Tibial artery (tissue), 4 donors: ENCODE measurements around the gene ALPG.

ENCODE experiments used
- DNase-seq, 2 donors: peaks; one replicate each; pipeline ENCODE4 v3.0.0-alpha.2; 2019
- H3K27ac ChIP-seq, 2 donors: fragments of 200-600 bp; sonication (generic) in 1 of 2; 1 replicate in 1 of 2; 2 replicates in 1 of 2; pipeline ENCODE4 v1.5.1; 2018 to 2019; ENCODE audit warnings: mild to moderate bottlenecking in 1 of 2
- H3K27me3 ChIP-seq, 2 donors: fragments of 200-600 bp; sonication (generic) in 1 of 2; one replicate each; pipeline versions ENCODE4 v1.5.1 to v1.6.0; 2016 to 2019
- H3K36me3 ChIP-seq, 3 donors: fragments of 200-600 bp; sonication (generic) in 2 of 3; one replicate each; pipeline ENCODE4 v1.5.1; 2016 to 2019; ENCODE audit warnings: mild to moderate bottlenecking in 2 of 3
- H3K4me1 ChIP-seq, 4 donors: fragments of 200-600 bp; sonication (generic) in 2 of 4; 1 replicate in 3 of 4; 2 replicates in 1 of 4; pipeline ENCODE4 v1.5.1; 2016 to 2019
- H3K4me3 ChIP-seq, 2 donors: fragments of 200-600 bp; sonication (generic) in 1 of 2; 1 replicate in 1 of 2; 2 replicates in 1 of 2; pipeline ENCODE4 v1.5.1; 2018 to 2019; ENCODE audit warnings: mild to moderate bottlenecking in 2 of 2
- H3K9me3 ChIP-seq, 3 donors: fragments of 200-600 bp; sonication (generic) in 1 of 3; one replicate each; pipeline ENCODE4 v1.5.1; 2016 to 2019
- intact Hi-C: fragments of 100-400 bp; cut with DNase I; formaldehyde crosslinking; loops from one replicate; pipeline ENCODE4 v1.15.0; 2023; ENCODE audit warnings: low total_unique reads
- TF ChIP-seq, protein P1 (sequence below), 2 experiments: fragments of 200-600 bp in 1 of 2; fragments of 450-650 bp in 1 of 2; IDR thresholded peaks; one replicate each; pipeline ENCODE4 v1.5.1; 2017 to 2019; ENCODE audit warnings: antibody characterized with exemption in 2 of 2, mild to moderate bottlenecking in 1 of 2, moderate library complexity in 1 of 2

ALPG gene

DNA sequence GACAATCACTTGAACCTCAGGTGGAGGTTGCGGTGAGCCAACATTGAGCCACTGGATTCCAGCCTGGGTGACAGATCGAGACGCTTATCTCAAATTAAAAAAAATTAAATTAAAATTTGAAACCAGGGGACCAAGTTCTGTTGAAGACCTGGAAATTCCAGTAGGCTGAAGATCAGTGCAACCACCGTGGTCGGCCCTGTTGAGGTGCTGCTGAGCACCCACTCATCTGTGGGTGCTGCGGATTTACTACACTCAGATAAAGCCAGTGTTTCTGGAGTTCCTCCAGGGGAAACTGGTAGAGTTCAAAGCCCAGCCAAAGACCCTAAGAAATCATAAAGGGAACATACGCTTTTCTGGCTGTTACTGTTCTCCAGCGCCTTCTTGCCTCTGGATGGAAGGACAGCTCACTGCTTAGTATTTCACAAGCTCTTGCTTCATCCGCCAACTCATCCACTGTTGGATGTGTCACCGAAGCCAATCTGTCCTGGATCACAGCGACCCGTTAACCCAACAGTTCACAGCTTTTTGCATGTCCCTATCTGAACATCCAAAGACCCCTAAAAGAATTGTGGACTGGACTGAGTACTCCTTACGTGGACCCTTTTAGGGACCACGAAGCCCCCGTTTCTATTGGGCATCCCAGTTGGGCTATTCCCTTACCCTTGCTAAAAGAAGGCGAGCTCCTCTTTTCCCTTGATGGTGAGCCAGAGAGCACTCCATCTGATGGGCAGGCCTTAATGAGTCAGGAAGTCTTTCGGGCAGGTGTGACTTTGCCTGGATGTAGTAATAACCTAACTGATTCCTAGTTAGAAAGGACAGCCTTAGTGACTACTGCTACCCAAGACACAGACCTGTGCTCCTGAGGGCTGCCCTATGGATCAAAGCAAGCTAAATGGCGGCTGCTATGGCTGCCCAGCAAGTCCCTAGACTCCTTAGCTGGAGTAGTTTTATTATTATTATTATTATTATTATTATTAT is 34.1 kb upstream of the ALPG start:
- peak in 1 of 2 donors; percentile 16 for DNase-seq
- Histone ChIP-seq H3K36me3 (no peaks in the 10 kb centered on the region), H3K27ac (no peak overlapping the region), H3K4me1 (no peaks in the 10 kb centered on the region), H3K27me3 (peaks cover 0 to 15% of the 10 kb centered on the region in 2 donors), H3K9me3 (no peaks in the 10 kb centered on the region), H3K4me3 (no peak overlapping the region)
- TF ChIP-seq, protein P1, sequence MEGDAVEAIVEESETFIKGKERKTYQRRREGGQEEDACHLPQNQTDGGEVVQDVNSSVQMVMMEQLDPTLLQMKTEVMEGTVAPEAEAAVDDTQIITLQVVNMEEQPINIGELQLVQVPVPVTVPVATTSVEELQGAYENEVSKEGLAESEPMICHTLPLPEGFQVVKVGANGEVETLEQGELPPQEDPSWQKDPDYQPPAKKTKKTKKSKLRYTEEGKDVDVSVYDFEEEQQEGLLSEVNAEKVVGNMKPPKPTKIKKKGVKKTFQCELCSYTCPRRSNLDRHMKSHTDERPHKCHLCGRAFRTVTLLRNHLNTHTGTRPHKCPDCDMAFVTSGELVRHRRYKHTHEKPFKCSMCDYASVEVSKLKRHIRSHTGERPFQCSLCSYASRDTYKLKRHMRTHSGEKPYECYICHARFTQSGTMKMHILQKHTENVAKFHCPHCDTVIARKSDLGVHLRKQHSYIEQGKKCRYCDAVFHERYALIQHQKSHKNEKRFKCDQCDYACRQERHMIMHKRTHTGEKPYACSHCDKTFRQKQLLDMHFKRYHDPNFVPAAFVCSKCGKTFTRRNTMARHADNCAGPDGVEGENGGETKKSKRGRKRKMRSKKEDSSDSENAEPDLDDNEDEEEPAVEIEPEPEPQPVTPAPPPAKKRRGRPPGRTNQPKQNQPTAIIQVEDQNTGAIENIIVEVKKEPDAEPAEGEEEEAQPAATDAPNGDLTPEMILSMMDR (IDR thresholded peaks at IDR 0.05), result no peak
- intact Hi-C loops, result no loop called here

DNA sequence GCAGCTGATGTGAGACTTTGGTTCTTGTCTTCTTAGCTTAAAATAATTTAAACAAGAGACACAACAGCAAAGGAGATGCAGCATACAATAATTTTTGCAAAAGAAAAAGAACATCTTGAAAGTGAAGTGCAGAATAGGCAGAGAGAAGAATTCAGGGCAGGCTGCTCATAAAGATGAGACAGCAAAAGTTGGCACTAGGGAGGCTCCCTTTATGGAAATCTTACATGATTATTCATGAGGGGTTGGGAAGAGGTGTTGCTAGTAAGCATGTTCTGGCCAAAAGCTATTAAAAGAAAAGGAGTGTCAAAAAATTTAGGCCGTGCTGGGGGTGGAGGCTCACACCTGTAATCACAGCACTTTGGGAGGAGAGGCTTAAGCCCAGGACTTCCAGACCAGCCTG is 32.3 kb upstream of the ALPG start:
- H3K4me3 ChIP-seq, result no peak overlapping the region
- TF ChIP-seq, protein P1 (IDR thresholded peaks at IDR 0.05), result no peak
- no peaks in the 10 kb centered on the region for H3K36me3 ChIP-seq
- H3K27me3 ChIP-seq, result peaks cover 0 to 16% of the 10 kb centered on the region in 2 donors
- H3K27ac ChIP-seq, result no peak overlapping the region
- H3K9me3 ChIP-seq, result no peaks in the 10 kb centered on the region
- intact Hi-C loops, result no loop called here
- no peaks in the 10 kb centered on the region for H3K4me1 ChIP-seq
- no peak for DNase-seq

DNA sequence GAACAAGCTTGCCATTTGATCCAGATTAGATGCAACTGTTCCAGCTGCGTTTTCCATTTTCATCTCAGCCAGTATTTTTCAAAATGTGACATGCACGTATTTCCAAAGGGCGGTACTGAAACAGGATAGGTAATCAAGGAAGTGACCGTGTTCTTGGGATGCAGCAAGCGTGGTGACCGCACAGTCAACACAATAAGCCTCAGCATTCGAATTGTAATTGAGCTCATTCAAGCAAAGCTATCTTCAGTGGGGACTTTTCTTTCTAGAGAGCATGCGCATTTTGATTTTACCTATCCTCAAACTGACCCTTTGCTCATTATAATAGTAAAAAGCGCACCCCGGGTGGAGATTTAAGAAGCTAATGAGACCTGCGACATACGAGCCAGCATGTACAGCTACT is 31.5 kb upstream of the ALPG start:
- Histone ChIP-seq H3K4me3 (no peak overlapping the region), H3K27me3 (peaks cover 0 to 23% of the 10 kb centered on the region in 2 donors), H3K36me3 (no peaks in the 10 kb centered on the region), H3K27ac (no peak overlapping the region), H3K4me1 (no peaks in the 10 kb centered on the region), H3K9me3 (no peaks in the 10 kb centered on the region)
- intact Hi-C loops, result no loop called here
- TF ChIP-seq, protein P1 (IDR thresholded peaks at IDR 0.05), result no peak
- no peak for DNase-seq

DNA sequence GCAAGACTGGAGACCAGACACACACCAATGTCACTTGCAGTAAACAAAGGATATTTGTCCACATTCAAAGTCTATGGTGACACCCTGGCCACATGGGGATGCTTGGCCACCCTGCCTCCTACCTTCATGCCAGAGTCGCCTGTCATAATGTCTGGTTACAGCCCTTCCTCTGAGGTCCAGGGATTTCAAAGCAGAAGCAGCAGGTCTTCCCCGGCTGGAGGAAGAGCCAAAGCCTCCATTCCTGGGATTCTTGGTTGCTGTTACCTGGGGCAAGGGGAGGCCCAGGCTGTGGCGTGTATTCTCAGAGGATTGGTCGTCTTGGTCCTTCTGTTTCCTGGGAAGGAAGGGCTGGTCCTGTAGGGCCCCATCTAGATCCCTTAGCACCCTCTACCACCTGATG is 30.4 kb upstream of the ALPG start:
- Histone ChIP-seq H3K9me3 (no peaks in the 10 kb centered on the region), H3K4me1 (no peaks in the 10 kb centered on the region), H3K36me3 (no peaks in the 10 kb centered on the region), H3K27ac (no peak overlapping the region), H3K4me3 (no peak overlapping the region), H3K27me3 (peaks cover 0 to 29% of the 10 kb centered on the region in 2 donors)
- TF ChIP-seq, protein P1 (IDR thresholded peaks at IDR 0.05), result no peak
- intact Hi-C loops, result no loop called here
- peak in 1 of 2 donors; percentile 6 for DNase-seq

DNA sequence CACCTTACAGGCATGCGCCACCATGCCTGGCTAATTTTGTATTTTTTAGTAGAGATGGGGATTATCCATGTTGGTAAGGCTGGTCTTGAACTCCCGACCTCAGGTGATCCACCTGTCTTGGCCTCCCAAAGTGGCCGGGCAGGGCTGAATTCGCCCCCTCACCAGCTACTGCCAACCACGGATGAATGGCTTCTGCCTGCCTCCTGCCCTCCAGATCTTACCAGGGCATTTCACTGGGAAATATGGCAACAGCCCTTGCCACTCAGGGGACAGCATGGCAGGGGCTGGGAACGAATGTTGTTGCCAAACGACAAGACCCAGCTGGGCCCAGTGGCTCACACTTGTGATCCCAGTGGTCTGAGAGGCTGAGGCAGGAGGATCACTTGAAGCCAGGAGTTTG is 29.9 kb upstream of the ALPG start:
- Histone ChIP-seq H3K27ac (no peak overlapping the region), H3K36me3 (no peaks in the 10 kb centered on the region), H3K4me3 (no peak overlapping the region), H3K4me1 (no peaks in the 10 kb centered on the region), H3K9me3 (no peaks in the 10 kb centered on the region), H3K27me3 (peaks cover 0 to 34% of the 10 kb centered on the region in 2 donors)
- intact Hi-C loops, result no loop called here
- TF ChIP-seq, protein P1 (IDR thresholded peaks at IDR 0.05), result no peak
- DNase-seq, result peak in 1 of 2 donors; percentile 48
